ENCODE data around the gene PTOV1.

- TF ChIP-seq FOXM1 (IDR thresholded peaks at IDR 0.05; ENCODE audit: borderline replicate concordance, low read depth): no peak
- no peak for TF ChIP-seq REST (IDR thresholded peaks at IDR 0.05; ENCODE audit: low read depth)
- TF ChIP-seq YY1 (IDR thresholded peaks at IDR 0.05; ENCODE audit: low read depth): no peak
- TF ChIP-seq CREB1 (IDR thresholded peaks at IDR 0.05; ENCODE audit: low read depth): no peak
- TF ChIP-seq MAX (IDR thresholded peaks at IDR 0.05): no peak
- TF ChIP-seq TCF12 (IDR thresholded peaks at IDR 0.05; ENCODE audit: low read depth): no peak
- no peak for TF ChIP-seq CEBPB (IDR thresholded peaks at IDR 0.05)
- TF ChIP-seq EP300 (IDR thresholded peaks at IDR 0.05; ENCODE audit: borderline replicate concordance): no peak
- no peak for TF ChIP-seq TEAD4 (IDR thresholded peaks at IDR 0.05)
- no peak for TF ChIP-seq EGR1 (IDR thresholded peaks at IDR 0.05)
Observed at GRCh38 chr19:49805822-49806619, 44.9 kb upstream of the PTOV1 start.
